NCI-H1417 (cell line): Measurements from ENCODE around the gene CDKN2B.
"Not testable (repeated sequence)": the region's sequence is repeated elsewhere in the genome, so short reads cannot be mapped to it uniquely, and the experiment has no call there.

Experiments used
- DNase-seq, 3 experiments: peaks; one replicate each; lab custom pipeline; 2025; lab: John Stamatoyannopoulos, UW

The CDKN2B gene, protein sequence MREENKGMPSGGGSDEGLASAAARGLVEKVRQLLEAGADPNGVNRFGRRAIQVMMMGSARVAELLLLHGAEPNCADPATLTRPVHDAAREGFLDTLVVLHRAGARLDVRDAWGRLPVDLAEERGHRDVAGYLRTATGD

DNA sequence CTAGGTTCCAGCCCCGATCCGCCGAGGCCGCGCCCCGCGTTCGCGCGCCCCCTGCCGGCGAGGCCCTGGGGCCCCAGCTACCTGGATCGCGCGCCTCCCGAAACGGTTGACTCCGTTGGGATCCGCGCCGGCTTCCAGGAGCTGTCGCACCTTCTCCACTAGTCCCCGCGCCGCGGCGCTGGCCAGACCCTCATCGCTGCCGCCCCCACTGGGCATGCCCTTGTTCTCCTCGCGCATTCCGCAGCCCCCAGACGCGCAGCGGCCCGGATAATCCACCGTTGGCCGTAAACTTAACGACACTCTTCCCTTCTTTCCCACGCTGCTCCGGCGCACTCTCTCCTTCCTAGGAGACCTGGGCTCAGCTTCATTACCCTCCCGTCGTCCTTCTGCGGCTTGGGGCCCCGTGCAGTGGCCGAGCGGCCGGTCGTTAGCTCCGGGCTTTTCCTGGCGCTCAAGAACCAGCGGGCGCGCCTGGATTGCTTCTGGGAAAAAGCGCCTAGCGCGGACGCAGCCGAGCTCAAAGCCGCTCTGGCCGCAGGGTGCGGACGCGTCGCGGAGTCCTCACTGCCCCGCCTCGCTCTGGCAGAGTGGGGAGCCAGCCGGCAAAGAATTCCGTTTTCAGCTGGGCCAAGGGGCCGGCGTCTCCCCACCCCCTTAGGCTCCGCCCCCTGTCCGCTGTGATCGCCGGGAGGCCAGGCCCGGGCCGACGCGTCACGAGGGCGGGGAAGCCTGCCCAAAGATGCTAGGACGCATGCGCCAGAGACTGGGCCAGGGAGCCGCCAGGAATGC, at the start of gene CDKN2B:
Gene CDKN2B (minus strand): TSS at position 589 of the 789 bp plus-strand sequence. CDS start 352 bp downstream, at position 237.
- DNase-seq = peak in 1 of 3 experiments; percentile 96

DNA sequence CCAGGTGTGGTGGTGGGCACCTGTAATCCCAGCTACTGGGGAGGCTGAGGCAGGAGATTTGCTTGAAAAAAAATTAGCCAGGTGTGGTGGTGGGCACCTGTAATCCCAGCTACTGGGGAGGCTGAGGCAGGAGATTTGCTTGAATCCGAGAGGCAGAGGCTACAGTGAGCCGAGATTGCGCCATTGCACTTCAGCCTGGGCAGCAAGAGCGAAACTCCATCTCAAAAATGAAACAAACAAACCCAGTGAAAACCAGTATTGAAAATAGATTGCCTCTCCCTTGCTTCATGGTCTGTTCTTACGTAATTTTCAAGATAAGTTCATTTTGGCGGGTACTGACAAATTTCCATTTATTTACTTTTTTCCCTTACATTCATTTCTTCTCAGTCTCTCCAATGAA, 48.9 kb upstream of the CDKN2B start:
- DNase-seq = not testable (repeated sequence)

DNA sequence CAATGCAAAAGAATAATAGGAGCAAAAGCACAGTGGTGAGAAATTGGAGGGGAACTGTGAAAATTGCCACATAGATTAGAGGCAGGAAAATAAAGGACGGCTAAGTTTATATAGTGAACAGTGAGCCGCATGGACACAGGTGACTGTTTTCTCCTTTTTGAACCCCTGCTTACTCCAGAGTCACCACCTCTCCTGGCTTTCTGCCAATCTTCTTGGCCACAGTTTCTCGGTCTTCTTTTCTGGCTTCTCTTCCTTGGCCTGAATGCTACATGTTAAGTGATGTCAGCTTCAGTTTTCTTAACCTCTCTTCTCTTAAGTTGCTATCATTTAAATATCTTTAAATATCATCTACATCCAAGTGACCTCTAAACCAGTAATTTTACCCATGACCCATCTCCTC, 47.3 kb upstream of the CDKN2B start:
- no peak for DNase-seq

DNA sequence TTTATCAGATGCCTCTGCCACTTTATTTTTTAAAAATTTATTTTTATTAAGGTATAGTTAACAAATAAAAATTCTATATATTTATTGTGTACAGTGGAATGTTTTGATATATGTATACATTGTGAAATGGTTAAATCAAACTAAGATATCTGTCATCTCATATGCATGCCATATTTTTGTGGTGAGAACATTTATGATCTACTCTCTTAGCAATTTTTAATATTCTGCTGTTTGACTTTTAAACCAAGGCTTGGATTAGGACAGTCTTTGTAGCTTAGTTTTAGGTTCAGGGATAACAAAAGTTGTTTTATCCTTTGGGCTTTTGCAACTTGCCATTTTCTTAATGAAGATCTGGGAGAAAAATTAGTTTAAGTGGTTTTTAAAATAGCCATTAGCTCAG, 46.0 kb upstream of the CDKN2B start:
- DNase-seq = no peak

DNA sequence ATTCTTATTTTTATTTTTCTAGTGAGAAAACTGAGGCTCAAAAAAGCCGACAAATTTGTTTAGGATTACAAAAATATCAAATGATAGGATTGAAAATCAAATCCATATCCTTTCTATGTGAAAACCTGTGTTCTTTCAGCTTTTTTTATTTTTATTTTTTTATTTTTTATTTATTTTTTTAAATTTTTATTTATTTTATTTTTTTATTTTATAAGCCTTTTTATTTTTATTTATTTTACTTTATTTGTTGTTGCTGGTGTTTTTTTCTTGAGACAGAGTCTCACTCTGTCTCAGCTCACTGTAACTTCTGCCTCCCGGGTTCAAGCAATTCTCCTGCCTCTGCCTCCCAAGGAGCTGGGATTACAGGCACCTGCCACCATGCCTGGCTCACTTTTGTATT, 45.4 kb upstream of the CDKN2B start:
- DNase-seq = no peak

DNA sequence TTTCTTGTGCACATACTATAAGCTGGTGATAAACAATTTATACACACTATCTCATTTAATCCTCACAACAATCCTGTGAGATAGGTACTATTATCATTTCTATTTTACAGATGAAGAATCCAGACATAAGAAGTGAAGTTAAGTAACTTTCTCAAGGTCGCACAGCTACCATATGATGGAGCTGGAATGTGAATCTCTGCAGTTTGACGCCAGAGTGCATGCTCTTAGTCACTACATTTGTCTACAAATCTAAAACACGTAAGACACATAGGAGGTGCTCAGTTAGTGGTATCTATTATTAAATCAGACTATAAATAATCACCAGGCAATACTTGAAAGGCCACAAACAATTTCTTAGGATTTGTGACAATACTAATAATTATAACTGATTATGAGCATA, 45.0 kb upstream of the CDKN2B start:
- no peak for DNase-seq

DNA sequence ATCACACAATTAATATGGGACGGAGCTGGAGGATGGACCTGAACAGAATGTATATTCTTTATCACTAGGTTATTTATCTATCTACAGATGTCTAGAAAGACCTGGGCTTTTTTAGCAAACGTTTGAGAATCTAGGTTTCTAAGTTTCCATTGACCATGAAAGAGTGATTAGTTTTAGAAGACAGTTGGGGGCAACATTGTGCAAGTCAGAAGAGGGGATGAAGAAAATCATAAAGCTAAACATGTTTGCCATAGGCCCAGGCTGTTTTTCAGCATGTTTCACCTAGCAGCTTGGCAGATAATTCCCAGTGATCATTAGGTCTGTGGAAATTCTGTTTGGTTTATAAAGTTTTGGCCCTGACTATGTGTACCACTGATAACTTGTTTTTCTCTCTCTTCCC, 44.1 kb upstream of the CDKN2B start:
- DNase-seq = no peak

DNA sequence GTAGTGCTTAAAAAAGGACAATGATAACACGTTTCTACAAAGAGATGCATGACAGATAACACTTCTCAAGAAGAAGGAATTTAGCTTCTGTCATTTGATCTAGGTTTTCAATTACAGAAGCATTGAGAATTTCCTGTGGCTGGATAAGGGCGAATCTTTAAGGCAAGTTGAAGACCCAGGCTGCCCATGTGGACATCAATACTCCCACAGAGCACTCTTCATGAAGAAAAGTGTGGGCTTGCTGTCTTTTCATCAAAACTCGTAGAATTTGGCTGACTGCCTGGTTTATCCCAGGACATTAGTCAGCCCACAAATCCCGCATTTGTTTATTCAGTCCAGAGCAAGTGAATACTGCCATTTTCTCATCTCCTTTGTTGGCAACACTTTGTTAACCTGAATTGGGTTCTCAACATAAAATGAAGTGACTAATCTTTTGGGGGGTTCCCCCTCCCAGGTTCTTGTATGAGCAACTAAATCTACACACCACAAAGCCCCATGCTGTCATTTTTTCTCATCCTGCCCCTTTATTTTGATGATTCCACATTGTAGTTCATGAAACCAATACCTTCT, 43.4 kb upstream of the CDKN2B start:
- no peak for DNase-seq

DNA sequence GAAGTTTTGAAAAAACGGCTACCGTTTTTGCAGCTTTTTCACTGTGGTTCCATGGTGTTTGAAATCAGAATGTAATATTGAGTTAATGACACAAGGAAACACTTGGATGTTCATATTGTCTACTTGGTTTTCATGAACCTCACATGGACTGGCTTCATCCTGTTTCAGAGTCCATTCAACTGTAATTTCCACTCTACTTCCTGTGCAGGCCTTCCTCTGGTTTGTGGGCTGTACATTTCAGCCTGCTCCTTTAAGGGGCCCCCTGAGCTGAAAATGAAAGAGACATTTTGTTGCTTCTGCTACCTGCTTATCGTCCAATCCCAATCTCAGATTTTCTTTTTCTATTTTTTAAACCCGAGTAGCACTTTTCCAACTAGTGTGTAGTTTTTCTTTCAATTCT, 41.8 kb upstream of the CDKN2B start:
- no peak for DNase-seq

DNA sequence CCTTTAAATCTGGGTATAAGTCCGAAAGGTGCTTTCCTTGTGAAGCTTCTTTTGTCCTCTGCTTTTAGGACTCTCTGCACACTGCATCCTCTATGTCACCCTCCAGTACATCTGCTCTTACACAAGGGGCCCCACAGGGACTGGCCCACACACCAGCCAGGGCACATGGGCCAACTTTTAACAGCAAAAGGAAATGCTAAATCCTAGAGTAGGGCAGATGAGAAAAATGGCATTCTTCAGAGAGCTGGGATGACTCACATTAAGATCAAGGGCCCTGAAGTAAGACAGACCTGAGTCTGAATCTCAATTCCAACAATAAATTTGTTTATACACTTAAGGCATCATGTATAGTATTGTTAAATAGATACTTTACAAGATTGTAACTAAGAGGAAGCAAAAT, 40.3 kb upstream of the CDKN2B start:
- DNase-seq = no peak

DNA sequence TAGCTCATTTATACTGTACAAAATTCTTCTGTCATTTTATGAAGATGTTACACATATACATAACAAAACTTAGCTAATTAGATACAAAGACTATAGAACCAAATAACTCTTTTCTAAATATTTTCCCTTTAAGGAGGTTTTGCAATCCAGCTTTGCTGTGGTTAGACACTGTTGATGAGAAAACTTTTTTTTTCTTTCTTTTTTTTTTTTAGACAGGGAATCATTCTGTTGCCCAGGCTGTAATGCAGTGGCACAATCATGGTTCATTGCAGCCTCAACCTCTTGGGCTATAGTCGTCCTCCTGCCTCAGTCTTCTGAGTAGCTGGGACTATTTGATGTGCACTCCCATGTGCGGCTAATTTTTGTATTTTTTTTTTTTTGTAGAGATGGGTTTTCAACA, 38.5 kb upstream of the CDKN2B start:
- no peak for DNase-seq

DNA sequence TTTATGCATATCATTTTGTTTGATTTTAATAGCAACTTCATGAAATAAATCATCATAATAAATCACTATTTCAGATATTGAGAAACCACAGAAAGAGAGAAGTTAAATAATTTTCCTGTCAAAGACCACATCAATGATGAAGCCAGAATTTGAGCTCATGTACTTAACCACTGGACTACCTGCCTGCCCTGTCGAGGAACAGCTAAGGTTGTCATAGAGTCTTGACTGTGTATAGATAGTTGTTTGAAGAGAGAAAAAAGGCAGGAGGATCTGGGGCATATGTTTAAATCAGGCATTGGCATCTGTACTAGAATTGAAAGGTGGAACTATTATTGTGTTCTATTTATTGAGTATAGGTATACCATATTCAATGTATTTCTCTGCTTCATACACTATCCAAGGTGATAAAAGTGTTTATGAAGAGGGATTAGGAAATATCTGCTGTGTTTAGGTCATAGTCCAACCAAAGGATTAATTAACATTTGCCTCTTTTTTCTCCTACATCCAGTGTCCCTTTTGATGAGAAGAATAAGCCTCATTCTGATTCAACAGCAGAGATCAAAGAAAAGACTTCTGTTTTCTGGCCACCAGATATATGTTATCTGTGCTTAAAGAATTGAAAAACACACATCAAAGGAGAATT, 37.3 kb upstream of the CDKN2B start:
- DNase-seq = no peak

DNA sequence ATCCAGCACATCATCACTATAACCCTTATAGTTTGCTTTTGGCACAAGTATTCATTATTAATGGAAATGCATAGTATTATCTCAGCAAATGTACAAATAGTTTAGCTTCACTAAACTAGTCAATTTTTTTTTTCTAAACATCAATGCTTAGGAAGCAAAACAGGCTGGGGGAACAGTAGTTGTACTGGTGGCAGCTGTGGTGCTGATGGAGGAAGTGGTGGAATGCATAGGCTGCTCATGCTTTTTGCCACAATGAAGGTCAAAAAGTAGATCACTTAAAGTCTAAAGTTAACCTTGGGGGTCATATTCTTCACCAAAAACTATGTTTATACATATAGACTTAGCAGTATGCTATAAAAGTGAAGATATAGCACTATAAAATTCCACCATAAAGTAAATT, 36.3 kb upstream of the CDKN2B start:
- no peak for DNase-seq

DNA sequence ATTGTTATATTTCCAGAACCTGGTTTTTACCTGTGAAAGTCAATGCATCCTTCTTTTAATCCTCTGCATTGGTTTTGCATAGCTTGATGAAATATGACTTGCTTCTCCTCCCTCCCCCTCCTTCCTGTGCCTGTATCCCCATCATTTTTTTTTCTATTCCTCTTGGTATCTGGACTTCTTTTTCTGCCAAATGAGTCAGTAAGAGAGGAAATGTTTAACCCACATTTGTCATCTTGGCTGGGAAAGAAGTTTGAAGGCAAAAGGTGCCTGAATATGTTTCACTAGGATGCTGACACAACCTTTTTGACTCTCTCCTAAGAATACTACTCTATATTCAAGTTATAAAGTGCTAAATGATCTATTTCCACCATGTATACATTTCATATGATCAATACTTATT, 35.5 kb upstream of the CDKN2B start:
- no peak for DNase-seq

DNA sequence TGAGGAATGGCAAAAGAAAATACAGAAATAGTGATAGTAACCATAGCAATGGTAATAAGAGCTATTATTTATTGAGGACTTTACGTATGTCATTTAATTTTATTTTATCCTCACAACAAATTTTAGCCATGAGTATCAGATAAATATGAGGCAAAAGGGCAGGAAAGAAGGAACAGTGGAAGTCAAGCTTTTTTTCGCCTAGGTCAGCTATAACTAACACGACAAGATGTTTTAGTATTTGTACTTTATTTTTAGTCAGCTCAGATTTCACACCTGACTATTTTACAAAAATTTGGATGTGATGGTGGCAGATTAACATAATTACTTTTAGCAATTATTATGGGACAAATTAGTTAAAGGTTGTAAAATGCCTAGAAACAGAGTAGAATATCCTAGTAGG, 34.8 kb upstream of the CDKN2B start:
- no peak for DNase-seq

DNA sequence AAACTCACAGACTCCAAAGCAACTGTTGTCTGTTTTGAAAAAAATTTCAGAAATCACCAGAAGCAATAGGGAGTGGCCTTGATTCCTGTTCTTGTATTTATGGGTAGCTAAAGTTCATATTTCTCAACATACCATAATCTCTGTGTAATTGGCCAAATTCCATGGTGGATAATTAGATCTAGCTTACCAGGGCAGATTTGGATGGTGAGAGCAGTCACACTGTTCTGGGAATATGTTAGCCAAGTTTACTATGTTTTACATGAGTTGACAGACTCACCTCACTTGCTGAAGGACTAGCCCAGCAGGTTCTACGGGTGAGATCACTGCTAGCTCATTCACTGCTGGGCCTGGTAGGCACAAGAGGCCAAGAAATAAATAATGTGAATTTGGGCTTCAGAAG, 32.7 kb upstream of the CDKN2B start:
- DNase-seq = no peak

DNA sequence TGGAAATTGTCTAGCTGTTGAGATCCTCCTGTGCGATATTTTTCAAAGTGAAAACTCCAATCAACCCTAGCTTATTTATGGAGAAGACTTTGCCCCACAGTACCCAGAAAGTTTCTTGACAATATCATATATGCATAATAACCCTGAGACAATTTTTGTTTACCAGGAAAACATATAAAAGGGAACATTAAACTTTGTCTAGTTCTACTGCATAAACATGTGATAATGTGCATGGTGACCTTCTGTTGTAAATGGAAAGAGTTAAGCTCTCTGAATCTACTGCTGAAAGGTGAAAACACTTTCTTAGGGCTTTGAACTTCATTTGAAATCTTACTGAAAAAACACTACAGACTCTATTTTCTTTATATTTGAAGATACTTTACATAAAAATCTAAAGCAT, 32.2 kb upstream of the CDKN2B start:
- no peak for DNase-seq

DNA sequence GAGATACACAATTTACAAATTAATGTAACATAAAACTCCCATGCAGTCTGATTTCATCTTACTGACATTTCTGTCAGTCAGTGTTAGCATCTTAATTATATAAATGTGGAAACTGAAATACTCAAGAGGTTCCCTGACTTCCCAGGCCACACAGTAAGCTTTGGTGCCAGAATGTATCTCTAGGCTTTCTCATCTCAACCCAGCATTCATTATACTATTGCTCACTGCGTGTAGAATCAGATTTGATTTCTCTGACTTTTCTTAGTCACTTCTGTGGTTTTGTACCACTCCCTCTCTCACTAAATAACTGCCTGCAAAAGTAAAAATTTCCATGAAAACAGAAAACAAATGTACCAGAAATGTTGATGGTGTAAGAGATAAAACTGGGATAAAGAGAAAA, 31.7 kb upstream of the CDKN2B start:
- DNase-seq = no peak

DNA sequence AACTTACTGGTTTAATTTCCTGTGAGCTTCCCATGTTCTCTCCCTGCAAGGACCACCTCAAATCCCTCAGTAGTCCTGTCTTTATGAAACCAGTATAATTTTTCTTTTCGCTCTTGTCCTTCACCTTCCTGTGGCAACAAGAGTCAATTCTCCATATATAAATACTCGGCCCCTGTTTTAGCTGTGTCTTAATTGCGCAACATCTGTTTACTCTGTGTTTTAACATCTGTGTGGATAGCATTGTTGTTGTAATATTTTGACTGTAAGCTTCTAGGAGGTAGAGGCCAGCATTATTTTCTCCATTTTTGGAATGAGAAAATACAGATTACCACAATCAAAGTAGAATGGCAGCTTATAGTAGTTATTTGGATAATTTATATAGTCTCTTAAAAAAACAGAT, 30.2 kb upstream of the CDKN2B start:
- DNase-seq = no peak

DNA sequence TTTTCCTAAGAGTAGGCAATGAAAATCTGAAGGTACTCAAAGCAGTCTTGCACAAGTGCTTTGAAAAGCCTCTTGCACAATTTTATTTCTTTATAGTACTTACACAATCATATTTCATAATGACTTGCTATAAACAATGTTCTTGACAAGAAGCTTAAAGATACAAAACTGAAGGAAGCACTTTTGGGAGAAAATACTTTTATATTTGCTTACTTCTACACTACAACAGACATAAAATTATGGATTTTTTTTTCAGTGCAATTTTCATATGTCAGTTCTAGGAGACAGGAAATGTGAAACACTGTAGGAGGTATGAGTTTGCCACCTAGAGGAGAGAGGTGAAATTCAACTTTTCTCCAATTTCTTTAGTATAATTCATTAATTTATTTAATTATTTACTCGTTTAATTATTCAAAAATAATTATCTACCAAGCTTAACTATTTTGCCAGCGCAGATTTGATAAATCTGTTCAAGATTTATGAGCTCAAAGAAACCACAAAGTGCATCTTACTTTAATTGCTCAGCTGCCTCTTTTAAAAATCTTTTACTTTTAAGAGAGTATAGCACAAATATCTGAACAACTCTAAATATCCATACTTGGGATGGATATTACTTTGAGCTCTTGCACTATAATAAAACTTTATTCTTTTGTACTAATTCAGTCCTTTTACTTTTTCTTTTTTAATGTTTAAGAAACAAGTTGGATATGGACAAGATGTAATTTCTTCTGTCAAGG, 29.0 kb upstream of the CDKN2B start:
- peak in 1 of 3 experiments; percentile 19 for DNase-seq

DNA sequence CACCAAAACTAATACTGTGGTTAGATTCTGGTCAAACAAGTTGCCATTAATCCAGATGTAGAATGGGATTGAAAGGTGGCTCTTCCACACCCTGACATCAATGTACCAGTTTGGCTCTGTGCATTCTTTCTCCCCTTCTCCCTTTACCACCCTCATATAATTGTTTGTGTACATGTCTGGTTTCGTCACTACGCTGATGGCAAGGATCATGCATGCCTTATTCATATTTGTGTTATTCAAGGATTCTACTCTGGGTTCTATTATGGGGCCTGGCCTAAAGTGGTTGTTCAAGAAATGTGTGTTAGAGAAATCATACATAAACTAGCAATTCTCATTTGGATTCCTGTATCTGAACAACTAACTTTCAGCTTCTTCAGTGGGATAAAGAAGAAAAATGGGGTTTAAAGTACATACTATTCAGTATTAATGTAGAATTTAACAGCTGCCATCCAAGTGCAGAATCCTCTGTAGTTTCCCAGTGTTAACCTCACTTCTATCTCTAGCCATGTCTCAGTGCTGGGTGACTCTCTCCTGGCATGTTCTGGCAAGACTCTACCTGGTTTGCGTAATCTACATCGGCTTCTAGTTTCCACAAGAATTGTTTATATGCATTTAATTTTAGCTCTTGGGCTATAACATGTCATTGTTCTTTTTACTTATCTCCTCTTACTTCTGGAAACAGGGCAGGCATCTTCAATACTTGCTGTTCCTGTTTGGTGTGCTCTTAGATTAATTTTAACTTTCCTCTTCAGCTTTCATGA, 27.9 kb upstream of the CDKN2B start:
- DNase-seq = no peak

DNA sequence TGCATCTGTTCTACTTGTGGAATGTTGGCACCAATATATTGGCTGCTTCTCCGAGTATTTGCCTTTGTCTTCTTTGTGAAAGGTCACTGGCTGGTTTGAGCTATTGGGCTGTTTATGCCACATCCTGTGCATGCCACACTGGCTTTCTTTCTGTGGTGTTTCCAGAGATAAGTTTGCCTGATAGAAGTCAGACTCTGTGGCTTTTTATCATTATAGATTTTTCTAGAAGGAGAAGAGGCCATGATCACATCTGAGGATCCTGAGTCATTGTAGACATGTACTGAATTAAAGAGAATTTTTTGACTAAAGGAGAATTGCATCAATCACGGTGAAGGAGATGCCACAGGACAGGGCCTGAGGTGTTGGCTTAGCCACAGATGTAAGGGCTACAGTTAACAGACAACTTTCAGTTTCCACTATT, 26.5 kb upstream of the CDKN2B start:
- DNase-seq = no peak
